NCI-H1436 (cell line): ENCODE results near the gene RRBP1.

ENCODE experiments used
- DNase-seq: peaks from one replicate; lab custom pipeline; 2025; lab: John Stamatoyannopoulos, UW

Gene RRBP1

DNA sequence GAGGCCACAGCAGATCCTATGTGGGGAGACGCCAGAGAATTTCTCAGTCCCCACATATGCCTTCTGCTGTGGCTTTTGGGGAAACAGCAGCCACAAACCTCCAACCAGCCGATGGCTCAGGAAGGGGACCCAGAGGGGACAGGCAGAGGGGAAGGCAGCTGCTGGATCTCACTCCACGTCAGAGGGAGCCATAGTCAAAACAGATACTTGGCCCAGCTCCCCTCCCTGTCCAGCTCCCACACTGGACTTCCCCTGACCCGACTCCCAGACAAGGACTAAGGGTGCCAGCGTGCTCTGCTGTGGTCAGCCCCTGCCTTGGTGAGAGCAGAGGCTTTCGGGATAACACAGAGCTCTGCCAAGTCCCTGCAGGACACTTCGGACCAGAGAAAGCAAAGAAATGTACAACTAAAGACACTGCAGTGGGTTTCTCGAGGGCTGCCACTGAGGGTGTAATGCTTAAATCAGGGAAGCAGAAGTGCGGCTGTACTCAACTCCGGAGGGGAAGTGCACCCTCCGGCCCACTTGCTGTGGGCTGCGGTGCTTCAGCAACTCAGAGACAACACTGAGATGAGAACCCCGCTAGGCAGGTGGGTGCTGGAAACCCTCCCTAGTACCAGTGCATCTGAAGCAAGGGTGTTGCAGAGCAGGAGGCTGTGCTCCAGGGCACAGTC lies 47.2 kb downstream of the RRBP1 start:
- no peak for DNase-seq

DNA sequence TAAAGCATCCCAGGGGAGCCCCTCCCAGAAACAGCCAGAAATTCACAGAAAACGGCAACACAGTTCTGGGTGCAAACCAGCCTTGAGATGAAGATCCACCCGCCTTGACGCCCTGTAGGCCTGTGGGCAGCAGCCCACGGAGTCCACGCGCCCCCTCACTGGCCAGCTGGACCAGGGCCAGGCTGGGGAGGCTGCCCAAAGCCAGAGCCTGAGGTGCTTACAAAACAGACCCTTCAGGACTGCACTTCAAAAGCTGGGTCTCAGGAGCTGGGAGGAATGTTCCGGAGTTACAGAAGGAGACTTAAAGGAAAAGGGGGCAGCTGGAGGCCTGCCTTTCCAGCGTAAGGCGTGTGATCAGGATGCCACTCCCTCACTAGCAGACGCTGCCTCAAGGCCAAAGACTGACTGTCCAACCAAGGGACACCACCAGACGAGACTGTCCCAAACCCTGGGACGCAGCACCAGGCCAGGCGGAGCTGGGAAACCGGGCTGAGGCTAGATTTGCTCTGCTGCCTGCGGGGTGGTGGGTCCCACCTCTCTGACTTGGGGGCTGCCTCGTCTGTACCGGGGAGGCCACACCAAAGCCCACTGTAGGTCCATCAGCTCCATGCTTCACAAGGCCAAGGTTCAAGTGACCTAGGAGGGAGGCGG lies 48.1 kb downstream of the RRBP1 start:
- no peak for DNase-seq

DNA sequence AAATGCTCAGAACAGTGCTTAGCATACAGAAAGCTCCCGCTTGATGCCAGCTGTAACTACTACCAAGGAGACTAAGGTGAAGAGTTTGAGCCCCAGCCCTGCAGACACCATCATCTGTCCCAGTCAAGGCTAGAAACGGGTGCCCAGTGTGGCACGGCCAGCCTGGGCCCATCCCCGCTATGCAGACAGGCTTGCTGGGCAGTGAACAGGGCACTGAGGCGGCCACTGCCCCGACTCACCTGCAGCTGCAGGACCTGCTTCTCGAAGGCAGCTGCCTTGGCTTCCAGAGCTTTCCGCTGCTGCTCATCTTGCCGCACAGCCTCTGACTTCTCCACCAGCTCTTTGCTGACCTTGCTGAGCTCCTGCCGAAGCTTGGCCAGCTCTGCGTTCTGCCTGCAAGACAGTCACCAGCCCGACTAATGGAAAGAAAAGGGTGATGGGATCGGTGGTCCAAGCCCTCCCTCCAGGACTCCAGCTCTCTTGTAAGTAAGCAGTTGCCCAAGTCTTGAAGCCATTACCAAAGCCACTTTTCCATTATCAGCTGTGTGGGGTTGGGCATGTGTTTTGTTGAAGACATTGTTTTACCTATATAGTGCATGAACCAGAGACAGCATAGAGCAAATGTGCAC lies 48.7 kb downstream of the RRBP1 start:
- no peak for DNase-seq

DNA sequence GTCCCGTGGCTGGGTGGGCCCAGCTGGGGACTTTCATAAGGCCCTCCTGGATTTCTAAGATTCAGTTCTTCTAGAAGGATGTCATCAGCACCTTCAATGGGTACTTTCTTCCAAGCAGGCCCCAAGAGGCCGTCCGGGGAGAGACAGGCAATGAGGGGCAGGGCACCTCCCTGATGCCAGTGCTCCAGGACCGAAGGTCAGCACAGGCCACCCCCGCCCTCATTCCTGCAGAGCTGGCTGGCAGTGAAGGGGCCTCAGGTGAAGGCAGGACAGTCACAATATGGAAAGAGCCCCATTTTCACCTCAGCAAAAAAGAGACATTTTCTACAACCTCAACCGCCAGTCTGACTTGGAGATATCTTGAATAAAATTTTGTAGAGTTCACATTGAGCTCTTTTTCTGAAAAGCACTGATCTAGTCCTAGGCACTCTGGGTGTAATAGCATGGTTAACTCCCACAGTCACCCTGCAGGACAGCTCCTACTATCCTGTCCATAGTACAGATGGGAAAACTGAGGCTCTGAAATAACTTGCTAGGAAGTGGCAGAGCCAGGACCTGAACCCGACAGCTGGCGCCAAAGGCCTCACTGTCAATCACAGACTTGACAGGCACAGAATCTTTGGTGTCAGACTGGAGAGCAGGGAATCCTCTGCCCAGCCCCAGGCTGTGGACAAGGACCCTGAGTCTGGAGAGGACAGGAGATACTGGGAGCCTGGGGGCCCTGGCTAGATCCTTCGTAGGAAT lies 50.3 kb downstream of the RRBP1 start:
- no peak for DNase-seq

DNA sequence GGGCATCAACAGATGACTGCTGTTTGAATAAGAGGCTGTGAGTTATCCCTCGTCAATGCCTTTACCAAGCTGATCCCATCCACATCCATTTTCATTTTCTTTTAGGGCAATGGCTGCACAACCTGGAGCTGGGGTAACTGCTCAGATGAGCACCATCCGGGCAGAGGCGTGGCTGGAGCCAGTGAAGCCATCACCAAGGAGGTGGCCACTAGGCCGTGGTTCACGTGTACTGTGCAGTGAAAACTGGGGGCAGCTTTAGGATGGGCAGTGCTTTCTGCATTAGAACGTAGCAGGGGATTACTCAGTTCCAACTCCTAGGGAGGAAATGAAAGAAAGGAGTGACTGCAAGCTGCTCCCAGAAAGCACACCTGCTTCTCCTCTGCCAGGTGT lies 51.2 kb downstream of the RRBP1 start:
- no peak for DNase-seq

DNA sequence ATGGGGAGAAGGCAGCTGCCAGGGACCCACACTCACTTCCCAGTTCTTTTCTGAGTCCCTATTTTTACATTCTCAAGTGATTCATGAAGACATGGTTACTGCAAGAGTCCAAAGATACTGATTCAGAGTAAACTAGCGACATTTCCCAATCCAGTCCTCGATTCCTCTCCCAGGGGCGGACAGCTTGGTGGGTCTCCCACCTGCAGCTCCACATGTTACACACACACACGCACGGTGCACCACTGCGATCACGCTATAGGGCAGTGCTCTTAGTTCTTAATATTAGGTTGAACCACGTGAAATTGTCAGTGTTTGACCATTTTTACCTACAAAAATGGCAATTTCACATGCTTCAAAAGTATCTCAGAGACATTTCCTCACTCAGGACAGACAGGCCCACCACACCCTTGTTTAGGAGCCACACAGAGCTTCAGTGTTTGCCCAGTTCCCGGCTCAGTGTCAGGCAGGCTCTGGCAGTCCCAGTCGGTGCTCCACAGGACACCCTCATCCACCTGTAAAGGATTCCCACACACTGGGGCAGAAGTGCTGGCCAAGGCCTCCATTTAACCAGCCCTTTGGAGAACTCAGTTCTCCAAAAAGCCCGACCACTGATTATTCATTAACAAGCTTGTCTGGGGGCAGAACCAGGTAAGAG lies 51.8 kb downstream of the RRBP1 start:
- DNase-seq, result no peak

DNA sequence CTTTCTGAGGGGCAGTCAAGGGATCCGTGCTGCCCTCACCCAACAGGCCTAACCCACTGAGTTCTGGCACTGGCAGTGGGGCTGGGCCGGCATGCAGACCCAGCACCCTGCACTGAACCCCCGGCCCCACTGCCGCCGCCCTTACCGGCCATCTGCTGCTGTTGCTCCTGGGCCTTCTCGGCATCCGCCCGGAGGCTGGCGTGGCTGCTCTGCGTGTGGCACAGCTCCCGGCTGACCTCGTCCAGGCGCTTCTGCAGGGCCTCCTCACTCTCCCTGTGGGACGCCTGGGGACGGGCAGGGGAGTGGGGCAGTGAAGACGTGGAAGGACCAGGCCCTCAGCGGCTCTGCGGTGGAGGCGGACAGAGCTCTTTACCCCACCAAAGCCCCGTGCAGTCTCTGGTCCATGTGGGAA lies 52.4 kb downstream of the RRBP1 start:
- DNase-seq, result no peak

DNA sequence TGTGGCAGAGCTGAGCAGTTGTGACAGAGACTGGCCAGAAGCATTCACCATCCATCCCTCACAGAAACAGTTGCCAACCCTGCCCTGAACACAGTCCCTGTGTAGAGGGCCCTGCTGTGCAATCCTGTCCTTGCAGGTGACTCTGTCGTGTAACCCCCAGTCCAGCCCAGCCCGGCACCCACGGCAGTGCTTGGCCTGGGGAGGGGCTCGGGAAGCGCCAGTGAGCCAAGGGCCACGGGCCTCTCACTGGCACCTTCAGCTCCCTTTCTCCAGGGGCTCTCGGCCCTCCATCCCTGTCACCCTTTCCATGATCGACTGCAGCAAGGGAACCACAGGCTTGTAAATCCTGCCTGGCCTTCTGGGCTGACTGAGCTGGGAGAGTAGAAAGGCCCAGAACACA lies 53.0 kb downstream of the RRBP1 start:
- DNase-seq, result no peak

DNA sequence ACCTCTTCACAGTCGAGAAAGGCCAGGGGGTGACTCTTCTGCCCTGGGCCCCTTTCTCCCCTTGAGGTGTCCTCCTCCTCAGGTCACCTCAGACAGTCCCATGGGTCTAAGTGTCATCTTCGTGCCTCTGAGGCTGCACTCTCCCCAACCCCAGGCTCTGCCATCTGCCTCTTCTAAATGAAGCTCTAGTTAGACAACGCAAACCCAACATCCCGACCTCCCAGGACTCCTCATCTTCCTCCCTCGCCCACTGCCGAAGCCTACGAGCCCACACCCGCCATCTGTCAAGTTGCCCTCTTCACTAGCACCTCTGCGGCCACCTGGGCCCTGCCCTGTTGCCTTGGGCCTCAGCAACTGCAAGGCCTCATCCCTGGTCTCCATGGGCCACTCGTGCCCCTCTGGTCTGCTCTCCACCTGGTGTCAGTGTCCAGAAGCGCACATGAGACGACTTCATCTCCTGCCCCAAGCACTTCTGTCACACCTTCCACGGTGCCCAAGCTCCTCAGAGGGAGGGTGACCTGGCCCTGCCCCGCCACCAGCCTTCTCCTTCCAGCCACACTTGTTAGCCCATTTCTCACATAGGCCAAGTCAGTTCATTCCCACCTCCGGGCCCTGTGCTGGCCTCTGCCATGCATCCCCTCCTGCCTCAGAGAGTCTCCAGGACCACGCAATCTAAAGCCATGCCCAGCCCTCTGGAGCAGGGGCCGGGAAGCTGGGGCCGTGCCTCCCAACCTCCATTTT lies 53.8 kb downstream of the RRBP1 start:
- DNase-seq, result no peak

DNA sequence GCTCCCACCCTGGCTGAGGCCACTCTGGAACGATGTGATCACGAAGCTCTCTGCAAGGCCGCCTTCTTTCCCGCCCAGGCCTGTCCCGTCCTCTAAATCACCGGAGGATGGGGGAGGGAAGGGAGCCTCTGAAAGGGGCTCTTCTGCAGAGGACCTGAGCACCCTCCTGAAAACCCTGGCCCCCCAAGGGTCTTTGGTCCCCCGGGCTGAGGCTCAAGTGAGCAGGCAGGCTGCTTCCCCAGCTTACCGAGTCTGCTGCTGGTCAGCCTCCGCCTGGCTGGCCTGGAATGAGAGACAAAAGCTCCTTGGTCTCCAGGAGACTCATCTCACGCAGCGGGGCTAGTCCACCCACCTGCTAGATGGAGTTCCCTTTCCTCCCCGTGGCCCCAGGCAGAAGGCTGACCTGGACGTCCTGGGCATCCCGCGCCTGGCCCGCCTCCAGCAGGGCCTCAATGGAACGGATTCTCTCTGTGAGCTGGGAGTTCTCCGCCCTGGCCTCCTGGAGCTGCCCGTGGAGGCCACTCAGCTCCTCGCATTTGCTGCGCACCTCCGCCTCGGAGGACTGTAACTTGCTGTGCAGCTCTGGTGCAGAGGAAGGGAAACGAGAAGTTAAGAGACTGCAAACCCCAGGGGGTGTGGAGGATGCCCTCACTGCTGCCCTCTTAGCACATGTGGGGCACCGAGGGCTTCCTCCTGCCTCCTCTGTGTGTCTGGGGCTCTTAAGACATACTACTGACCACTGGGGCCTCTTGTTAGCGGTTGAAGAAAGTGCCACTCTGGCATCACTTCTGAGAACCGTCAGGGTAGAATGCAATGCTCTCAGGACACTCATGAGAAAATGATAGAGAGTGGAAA lies 54.7 kb downstream of the RRBP1 start:
- DNase-seq, result no peak

DNA sequence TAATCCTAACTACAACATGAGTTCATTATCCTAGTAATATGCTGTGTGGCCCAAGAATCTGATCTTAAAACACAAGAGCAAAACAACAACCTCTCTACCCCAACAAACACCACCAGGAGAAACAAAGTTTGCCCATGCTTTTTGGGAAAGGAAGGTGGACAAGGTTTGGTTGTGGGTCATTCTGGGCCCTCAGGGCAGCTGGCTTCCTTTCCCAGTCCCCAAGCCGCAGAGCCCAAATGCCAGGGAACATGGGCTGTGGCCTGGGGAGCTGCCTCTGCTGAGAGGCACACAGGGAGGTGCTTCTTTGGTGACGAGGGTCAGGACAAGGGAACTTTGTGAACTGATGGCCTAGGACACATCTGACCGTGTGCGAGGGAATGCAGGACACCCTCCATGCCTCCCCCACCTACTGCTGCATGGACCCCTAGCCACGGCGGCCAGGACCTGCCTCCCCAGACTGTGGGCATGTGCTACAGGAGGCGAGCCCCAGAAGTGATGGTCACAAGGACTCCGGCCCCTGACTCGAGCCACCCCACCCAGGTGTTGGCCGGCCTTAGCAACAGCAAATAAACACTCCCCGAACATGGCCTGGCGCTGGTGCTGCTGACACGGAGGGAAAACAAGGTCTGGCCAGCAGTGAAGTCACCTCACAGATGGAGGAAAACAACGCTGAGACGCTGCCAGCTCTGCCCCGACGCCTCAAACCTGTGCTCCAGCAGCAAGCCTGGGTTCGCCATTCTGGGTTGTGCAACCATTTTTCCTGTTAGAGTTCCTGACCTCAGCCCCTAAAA lies 55.6 kb downstream of the RRBP1 start:
- DNase-seq, result no peak

DNA sequence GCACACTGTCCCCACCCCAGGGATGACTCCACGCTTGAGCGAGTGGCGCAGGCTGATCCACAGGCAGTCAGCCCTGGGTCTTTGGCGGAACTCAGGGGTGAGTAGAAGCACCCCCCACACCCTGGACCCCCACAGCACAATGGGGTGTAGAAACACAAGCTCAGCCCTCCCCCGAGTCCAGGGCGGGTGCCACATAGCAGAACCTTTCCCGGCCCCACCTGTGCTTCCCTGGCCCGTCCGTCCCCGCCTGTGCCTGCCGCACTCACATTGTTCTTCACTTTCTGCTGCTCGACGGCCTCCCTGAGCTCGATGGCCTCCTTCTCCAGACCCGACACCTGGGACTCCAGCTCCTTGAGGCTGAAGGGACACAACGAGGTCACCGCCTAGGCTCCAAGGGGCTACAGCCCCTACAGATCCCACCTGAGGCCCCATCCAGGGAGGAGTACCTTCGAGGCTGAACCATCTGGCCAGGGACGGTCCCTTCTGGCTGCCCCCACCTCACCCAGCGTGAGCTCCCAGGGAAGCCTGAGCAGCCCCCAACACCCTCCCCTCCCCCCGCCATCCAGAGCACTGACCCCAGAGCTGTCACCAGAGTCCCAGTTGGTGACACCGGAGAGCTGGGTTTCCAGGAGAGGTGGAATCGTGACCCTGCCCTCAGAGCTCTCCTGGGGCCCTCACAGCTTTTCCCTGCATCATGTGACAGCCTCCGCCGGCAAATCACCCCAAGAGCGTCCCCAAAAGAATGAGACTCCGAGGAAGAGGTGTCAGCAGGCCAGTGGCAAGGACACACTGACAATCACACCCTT lies 56.6 kb downstream of the RRBP1 start:
- DNase-seq, result no peak

DNA sequence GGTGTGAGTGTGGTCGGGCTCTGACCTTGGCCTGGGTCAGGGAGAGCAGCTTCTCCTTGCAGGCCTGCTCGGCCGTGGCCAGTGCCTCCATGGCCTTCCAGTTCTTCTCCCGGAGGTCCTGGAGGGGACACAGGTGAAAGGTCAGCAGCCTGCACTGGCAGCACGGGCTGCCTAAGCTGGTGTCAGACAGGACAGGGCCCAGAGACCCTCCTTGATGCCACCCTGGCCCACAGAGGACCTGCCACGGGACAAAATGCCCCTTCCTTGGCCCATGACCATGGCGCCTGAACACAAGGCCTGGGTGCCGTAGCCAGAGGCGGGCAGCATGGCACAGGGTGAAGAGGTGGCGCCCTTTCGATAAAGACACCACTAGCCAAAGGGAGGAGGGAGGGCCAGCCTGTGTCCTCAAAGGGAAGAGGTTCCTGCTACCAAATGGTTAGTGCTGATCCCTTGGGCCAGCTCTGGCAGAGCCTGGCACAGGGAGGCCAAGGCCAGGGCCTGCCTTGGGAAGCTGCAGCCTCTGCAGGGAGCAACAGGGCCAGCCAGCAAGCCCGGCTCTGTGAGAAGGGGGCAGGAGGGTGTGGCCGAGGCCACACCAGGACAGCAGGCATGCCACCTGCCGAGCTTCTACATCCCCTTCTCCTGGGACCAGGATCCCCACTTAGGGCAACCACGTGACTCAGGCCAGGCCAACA lies 57.3 kb downstream of the RRBP1 start:
- no peak for DNase-seq

DNA sequence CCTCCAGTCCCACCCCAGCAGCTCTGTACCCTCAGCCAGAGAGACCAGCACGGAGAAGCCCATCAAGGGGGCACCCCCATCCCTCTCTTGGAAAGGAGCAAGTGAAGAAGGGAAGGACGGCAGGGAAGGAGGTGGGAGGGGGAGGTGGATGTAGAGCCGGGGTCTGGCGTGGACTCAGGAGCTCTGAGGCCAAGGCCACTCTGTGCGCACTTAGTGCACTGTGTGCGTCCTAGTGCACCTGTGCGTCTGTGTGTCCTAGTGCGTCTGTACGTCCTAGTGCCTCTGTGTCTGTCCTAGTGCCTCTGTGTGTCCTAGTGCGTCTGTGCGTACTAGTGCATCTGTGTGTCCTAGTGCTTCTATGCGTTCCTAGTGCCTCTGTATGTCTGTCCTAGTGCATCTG lies 58.0 kb downstream of the RRBP1 start:
- DNase-seq, result no peak

DNA sequence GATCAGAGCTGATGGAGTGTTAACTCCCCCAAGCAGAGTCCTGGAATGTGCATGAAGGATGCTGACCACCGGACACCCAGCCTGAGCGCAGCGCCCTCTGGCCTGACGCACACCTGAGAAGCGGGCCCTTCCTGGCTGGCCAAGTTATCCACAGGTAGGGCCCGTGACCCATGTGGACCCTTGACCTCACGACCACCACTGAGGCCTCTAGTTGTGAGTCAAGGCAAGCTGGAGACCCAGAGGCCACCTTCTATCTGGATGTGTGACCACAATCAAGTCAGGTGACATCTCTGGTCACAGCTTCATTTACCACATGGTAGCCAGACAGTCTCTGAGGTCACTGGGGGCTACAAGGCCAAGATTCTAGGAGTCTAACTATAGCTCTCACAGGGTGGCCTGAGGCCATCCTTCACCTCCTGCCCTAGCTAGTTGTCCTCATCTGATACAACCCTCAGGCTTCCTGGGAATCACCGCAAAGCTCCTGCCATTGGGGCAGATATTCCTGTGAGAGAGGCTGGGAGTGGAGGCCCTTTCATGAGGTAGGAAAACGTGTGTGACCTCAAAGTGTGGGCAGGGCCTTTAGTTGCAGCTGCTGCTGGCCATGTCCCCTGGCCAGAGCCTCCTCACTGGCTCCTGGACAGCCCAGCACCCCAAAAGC lies 59.1 kb downstream of the RRBP1 start:
- DNase-seq, result no peak

DNA sequence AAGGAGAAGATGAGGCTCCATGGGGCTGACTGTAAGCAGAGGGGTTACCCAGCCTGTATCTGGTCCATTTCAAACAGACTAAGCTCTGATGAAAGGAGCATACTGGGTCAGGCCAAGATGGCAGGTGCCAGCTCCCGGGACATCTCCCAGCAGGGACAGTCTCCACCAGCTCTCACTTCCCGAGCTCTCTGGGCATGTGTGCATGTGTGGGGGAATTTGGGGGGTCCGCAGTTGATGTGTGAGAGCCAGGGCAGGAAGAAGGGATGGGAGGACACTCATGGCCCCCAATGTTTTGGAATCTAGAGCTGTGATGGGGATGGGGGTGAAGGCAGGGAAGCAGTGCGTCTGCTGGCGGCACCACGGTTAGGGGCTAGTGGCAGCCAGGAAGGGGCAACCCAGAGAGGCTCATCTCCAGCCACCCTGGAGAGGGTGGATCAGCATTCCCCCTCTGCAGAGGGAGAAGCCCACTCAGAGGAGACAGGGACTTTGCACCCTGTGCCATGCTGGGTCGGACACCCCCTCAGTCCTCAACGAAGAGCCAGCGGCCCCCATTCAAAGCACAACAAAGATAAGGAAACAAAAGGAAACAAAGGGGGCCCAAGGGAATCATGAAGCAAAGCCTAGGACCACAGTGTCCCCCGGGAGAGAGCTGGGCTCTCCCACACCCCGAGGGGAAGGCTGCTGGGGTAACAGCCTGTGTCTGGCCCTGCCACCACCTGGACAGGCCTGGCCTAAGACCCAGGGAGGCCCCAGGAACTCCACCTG lies 59.8 kb downstream of the RRBP1 start:
- no peak for DNase-seq
